ENCODE measurements around the gene ESYT2. TPM values are rescaled to one million over a fixed set of nuclear protein-coding genes. Genes with fewer than 3 reads are reported as not detected.
A peak's percentile ranks its signal among the peaks of the same experiment; 100 is the strongest.

The ESYT2 gene
- total and polyA plus RNA-seq, 9 of the 15 experiments (the other 6 are each of a cell fraction or from before 2014, with no cell fraction given), result 5.8 to 86.9 (median 64.7) TPM

DNA sequence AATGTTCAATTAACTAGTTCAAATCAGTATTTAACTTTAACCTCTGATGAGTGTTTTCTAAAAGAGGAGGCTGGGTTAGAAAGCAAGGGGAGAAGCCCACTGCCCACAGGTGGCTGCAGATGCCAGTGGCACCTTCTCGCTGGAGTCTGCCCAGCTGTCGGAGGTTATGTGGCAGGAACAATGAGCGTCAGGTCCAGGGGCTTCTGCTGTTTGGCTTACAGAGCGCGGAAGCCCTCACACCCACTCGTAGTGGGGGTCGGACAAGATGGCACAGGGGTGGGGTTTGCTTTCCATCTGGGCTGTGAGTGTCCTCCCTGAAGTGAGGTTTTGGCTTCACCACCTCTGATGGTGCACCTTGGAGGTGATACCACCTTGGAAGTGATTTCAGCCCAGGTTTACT lies 35.5 kb upstream of the ESYT2 start (continued):
- TF ChIP-seq, protein P1, sequence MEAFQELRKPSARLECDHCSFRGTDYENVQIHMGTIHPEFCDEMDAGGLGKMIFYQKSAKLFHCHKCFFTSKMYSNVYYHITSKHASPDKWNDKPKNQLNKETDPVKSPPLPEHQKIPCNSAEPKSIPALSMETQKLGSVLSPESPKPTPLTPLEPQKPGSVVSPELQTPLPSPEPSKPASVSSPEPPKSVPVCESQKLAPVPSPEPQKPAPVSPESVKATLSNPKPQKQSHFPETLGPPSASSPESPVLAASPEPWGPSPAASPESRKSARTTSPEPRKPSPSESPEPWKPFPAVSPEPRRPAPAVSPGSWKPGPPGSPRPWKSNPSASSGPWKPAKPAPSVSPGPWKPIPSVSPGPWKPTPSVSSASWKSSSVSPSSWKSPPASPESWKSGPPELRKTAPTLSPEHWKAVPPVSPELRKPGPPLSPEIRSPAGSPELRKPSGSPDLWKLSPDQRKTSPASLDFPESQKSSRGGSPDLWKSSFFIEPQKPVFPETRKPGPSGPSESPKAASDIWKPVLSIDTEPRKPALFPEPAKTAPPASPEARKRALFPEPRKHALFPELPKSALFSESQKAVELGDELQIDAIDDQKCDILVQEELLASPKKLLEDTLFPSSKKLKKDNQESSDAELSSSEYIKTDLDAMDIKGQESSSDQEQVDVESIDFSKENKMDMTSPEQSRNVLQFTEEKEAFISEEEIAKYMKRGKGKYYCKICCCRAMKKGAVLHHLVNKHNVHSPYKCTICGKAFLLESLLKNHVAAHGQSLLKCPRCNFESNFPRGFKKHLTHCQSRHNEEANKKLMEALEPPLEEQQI (IDR thresholded peaks at IDR 0.05), result 0 out of 2 replicates have a peak, but pooled peaks have one; percentile 34
- TF ChIP-seq MYC (IDR thresholded peaks at IDR 0.05; ENCODE audit: low read depth, low read length), result no peak
- TF ChIP-seq MYC (CRISPR knock-in tag; IDR thresholded peaks at IDR 0.05; ENCODE audit: borderline replicate concordance, low read depth), result no peak
- TF ChIP-seq GATAD2A (IDR thresholded peaks at IDR 0.05), result peak; percentile 52; the same call in 1 of the 2 replicates
- peak; percentile 43 for TF ChIP-seq RBFOX2 (IDR thresholded peaks at IDR 0.05; ENCODE audit: low read depth, low read length)
- TF ChIP-seq ZNF561 (CRISPR knock-in tag; conservative IDR thresholded peaks at IDR 0.05), result no peak

DNA sequence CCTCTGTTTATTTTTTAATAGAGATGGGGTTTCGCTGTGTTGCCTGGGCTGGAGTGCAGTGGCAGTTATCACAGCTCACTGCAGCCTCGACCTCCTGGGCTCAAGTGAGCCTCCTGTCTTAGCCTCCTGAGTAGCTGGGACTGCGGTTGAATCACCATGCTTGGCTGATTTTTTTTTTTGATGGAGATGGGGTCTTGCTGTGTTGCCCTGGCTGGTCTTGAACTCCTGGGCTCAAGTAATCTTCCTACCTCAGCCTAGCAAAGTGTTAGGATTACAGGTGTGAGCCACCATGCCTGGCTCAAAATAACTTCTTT lies 35.2 kb upstream of the ESYT2 start:
- Histone ChIP-seq H3K4me2 (ENCODE audit: insufficient read depth, low read length) (peak overlapping the region; percentile 95), H3K4me1 (replicated peaks in 1 of 2; ENCODE audit: control insufficient read depth in 2 of 2, insufficient read depth in 2 of 2, low read length in 2 of 2) (peaks cover 55 to 64% of the 10 kb centered on the region in 2 experiments), H3K79me2 (ENCODE audit: control insufficient read depth, insufficient read depth, low read length) (peaks cover 89% of the 10 kb centered on the region), H3K36me3 (ENCODE audit: control insufficient read depth, insufficient read depth, low read length) (peaks cover 38% of the 10 kb centered on the region), H3K4me3 (peak overlapping the region; percentile 29), H3K9ac (ENCODE audit: insufficient read depth in 1 of 2, low read depth in 2 of 2, low read length in 2 of 2) (peak overlapping the region; percentile 78; a peak in 3 of 4 replicates), H3K9me3 (replicated peaks; ENCODE audit: control insufficient read depth, insufficient read depth, low read depth, low read length) (peaks cover 11% of the 10 kb centered on the region; the same call in 1 of the 2 replicates), H3K27me3 (ENCODE audit: control insufficient read depth in 2 of 2, insufficient read depth in 2 of 2, low read length in 2 of 2) (no peaks in the 10 kb centered on the region), H3K27ac (ENCODE audit: extremely low read depth, low read depth, low read length) (peak overlapping the region; percentile 97), H4K20me1 (replicated peaks; ENCODE audit: control insufficient read depth, insufficient read depth, low read length) (no peaks in the 10 kb centered on the region), H3K9me1 (ENCODE audit: control insufficient read depth, insufficient read depth, low read length) (peaks cover 6% of the 10 kb centered on the region), H2AFZ (ENCODE audit: low read depth, low read length) (peak overlapping the region; percentile 80)
- intact Hi-C loops (cut with micrococcal nuclease), result no loop called here
- FAIRE-seq, result no peak
- in situ Hi-C loops (cut with MboI), result no loop called here
- ChIA-PET CTCF (ENCODE audit: low intra/inter-chr PET ratio) (no interaction called here), POLR2A (interaction anchor here (0.7 to 1.9 kb wide), 10 partner anchors 10 to 170 kb away, joined by 3 to 14 read pairs (median 6); partner anchors contain the start of gene ESYT2)
- ATAC-seq, result no peak
- DNase-seq (ENCODE audit: extremely low read depth in 1 of 4, low spot score in 3 of 4), result no peak
- WGBS (ENCODE audit: insufficient coverage, low coverage, missing lambda C conversion rate), result 30% methylated on average over 3 of the region's 3 CpGs
- BruUV-seq (replicated peaks), result no TSS peak
- TF ChIP-seq ARNT (IDR thresholded peaks at IDR 0.05) (no peak), ZNF76 (CRISPR knock-in tag; IDR thresholded peaks at IDR 0.05; ENCODE audit: borderline replicate concordance) (no peak), ZNF551 (CRISPR knock-in tag; IDR thresholded peaks at IDR 0.05) (no peak), MAZ (CRISPR knock-in tag; conservative IDR thresholded peaks at IDR 0.05 in 1 of 2, IDR thresholded peaks at IDR 0.05 in 1 of 2) (0 out of 4 replicates have a peak, but pooled peaks of 1 of the 2 experiments have one; percentile 1)
- TF ChIP-seq, protein P2, sequence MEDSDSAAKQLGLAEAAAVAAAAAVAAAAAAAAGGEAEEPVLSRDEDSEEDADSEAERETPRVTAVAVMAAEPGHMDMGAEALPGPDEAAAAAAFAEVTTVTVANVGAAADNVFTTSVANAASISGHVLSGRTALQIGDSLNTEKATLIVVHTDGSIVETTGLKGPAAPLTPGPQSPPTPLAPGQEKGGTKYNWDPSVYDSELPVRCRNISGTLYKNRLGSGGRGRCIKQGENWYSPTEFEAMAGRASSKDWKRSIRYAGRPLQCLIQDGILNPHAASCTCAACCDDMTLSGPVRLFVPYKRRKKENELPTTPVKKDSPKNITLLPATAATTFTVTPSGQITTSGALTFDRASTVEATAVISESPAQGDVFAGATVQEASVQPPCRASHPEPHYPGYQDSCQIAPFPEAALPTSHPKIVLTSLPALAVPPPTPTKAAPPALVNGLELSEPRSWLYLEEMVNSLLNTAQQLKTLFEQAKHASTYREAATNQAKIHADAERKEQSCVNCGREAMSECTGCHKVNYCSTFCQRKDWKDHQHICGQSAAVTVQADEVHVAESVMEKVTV (CRISPR knock-in tag; IDR thresholded peaks at IDR 0.05), result 0 out of 2 replicates have a peak, but pooled peaks have one; percentile 4
- TF ChIP-seq, protein P3, sequence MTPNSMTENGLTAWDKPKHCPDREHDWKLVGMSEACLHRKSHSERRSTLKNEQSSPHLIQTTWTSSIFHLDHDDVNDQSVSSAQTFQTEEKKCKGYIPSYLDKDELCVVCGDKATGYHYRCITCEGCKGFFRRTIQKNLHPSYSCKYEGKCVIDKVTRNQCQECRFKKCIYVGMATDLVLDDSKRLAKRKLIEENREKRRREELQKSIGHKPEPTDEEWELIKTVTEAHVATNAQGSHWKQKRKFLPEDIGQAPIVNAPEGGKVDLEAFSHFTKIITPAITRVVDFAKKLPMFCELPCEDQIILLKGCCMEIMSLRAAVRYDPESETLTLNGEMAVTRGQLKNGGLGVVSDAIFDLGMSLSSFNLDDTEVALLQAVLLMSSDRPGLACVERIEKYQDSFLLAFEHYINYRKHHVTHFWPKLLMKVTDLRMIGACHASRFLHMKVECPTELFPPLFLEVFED (CRISPR knock-in tag; conservative IDR thresholded peaks at IDR 0.05), result no peak

Measured in K562 (cell line).